CD4-positive, CD25-positive, alpha-beta regulatory T cell (primary cell): ENCODE results near the gene ZFR. TPM values are rescaled to one million over a fixed set of nuclear protein-coding genes. Genes with fewer than 3 reads are reported as not detected.
A peak's percentile ranks its signal among the peaks of the same experiment; 100 is the strongest.
"Not testable (repeated sequence)": the region's sequence is repeated elsewhere in the genome, so short reads cannot be mapped to it uniquely, and the experiment has no call there.

ENCODE experiments used
- ATAC-seq, 2 donors: fragments of 150-1000 bp; cut with Tn5 transposase; one replicate each; pipeline ENCODE4 v1.10.0; 2021; ENCODE audit warnings: low read depth in 2 of 2, moderate number of reproducible peaks in 2 of 2, moderate library complexity in 1 of 2
- DNase-seq, 3 donors: peaks; one replicate each; pipeline versions ENCODE4 v3.0.0 to v3.0.0-alpha.2; 2012 to 2022; ENCODE audit warnings: mixed read lengths in 1 of 3
- H3K27ac ChIP-seq: one replicate; pipeline ENCODE4 v1.7.0; 2013; ENCODE audit warnings: mild to moderate bottlenecking, low read length; ENCODE audit not compliant: insufficient read depth, poor library complexity, severe bottlenecking
- H3K27me3 ChIP-seq: one replicate; pipeline ENCODE4 v1.7.0; 2013; ENCODE audit warnings: low read length; ENCODE audit not compliant: control insufficient read depth, insufficient read depth
- H3K36me3 ChIP-seq: one replicate; pipeline ENCODE4 v1.7.0; 2013; ENCODE audit warnings: mild to moderate bottlenecking, low read length, moderate library complexity; ENCODE audit not compliant: control insufficient read depth, insufficient read depth
- H3K4me1 ChIP-seq: 2 replicates; pipeline ENCODE4 v1.7.0; 2013; ENCODE audit warnings: mild to moderate bottlenecking, low read length; ENCODE audit not compliant: insufficient read depth, control insufficient read depth, poor library complexity, severe bottlenecking
- H3K4me3 ChIP-seq: one replicate; pipeline ENCODE4 v1.7.0; 2013; ENCODE audit warnings: low read depth, mild to moderate bottlenecking, low read length, moderate library complexity
- H3K9me3 ChIP-seq, 2 experiments: 1 replicate in 1 of 2; 2 replicates in 1 of 2; pipeline ENCODE4 v1.7.0; 2013; ENCODE audit warnings: low read length in 2 of 2, mild to moderate bottlenecking in 1 of 2, moderate library complexity in 1 of 2; ENCODE audit not compliant: control insufficient read depth in 2 of 2
- H3K27ac Mint-ChIP-seq, 3 donors: one replicate each; pipeline ENCODE4 v1.8.0; 2020 to 2022; ENCODE audit warnings: mild to moderate bottlenecking in 3 of 3, mixed read lengths in 3 of 3, moderate library complexity in 2 of 3
- H3K27me3 Mint-ChIP-seq: one replicate; pipeline ENCODE4 v1.8.0; 2022; ENCODE audit warnings: mild to moderate bottlenecking, mixed read lengths
- H3K36me3 Mint-ChIP-seq: one replicate; pipeline ENCODE4 v1.8.0; 2020; ENCODE audit warnings: mixed read lengths
- H3K4me1 Mint-ChIP-seq, 4 donors: one replicate each; pipeline ENCODE4 v1.8.0; 2020 to 2022; ENCODE audit warnings: mixed read lengths in 4 of 4, mild to moderate bottlenecking in 1 of 4
- H3K4me3 Mint-ChIP-seq, 4 donors: one replicate each; pipeline ENCODE4 v1.8.0; 2020 to 2022; ENCODE audit warnings: mild to moderate bottlenecking in 4 of 4, mixed read lengths in 4 of 4, moderate library complexity in 3 of 4
- H3K9me3 Mint-ChIP-seq, 7 donors: one replicate each; pipeline ENCODE4 v1.8.0; 2020 to 2022; ENCODE audit warnings: mixed read lengths in 7 of 7, mild to moderate bottlenecking in 3 of 7, moderate library complexity in 2 of 7
- polyA plus RNA-seq, 4 donors: library from polyadenylated mRNA; unstranded; fragments of 300-500 nt; fragmentation: Illumina TruSeq; gene quantifications; one replicate each; pipeline ENCODE4 v1.2.3, GENCODE V29; 2021
- total RNA-seq: library from RNA; stranded (reverse); gene quantifications from one replicate; pipeline ENCODE4 v1.2.3, GENCODE V29; 2022

Gene ZFR
- total and polyA plus RNA-seq, 5 donors from 2014 or later = 63.6 to 84.8 (median 74.2) TPM

DNA sequence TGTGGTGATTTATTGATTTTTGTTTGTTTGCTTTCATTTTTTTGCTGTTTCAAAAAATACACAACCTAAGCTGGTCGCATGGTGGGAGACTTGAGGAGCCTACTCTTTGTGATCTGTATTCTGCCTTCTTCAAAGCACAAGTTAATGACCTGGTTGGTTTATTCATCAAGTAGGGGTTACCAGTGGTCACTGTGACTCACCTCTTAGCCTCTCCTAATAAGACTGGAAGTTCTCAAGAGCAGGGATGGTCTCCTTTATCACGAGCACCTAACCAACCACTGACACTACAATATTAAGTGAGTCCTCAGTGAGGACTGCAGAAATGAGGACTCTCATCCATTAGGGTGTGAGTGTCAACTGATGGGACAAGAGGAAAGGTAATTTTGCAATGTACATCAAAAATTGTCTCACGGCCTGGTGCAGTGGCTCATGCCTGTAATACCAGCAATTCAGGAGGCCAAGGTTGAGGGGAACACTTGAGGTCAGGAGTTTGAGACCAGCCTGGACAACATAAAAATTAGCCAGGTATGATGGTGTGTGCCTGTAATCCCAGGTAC is 118.2 kb downstream of the ZFR start:
- peaks cover 4% of the 10 kb centered on the region for H3K36me3 Mint-ChIP-seq
- H3K27me3 Mint-ChIP-seq = peaks cover 6% of the 10 kb centered on the region
- H3K4me3 ChIP-seq = no peak overlapping the region
- peaks cover 6 to 8% of the 10 kb centered on the region in 2 experiments for H3K9me3 ChIP-seq
- ATAC-seq = no peak
- peaks cover 0 to 6% (median 3%) of the 10 kb centered on the region in 7 donors for H3K9me3 Mint-ChIP-seq
- H3K4me1 ChIP-seq = no peaks in the 10 kb centered on the region
- no peaks in the 10 kb centered on the region for H3K27me3 ChIP-seq
- H3K27ac ChIP-seq = no peak overlapping the region
- H3K4me3 Mint-ChIP-seq = no peak overlapping the region
- H3K27ac Mint-ChIP-seq = no peak overlapping the region
- no peaks in the 10 kb centered on the region for H3K36me3 ChIP-seq
- peaks cover 0 to 3% (median 0%) of the 10 kb centered on the region in 4 donors for H3K4me1 Mint-ChIP-seq
- no peak for DNase-seq

DNA sequence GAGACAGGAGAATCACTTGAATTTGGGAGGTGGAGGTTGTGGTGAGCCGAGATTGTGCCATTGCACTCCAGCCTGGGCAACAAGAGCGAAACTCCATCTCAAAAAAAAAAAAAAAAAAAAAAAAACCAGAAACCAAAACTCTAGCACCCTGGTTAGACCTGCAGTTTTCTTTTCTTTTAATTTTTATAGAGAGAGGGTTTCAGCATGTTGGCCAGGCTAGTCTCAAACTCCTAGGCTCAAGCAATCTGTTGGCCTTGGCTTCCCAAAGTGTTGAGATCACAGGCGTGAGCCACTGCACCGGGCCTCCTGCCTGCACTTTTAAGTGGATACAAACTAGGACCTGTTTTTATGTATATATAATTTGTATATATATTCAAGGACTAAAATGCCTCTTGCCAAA is 118.9 kb downstream of the ZFR start:
- Histone ChIP-seq H3K4me3 (no peak overlapping the region), H3K36me3 (no peaks in the 10 kb centered on the region), H3K4me1 (no peaks in the 10 kb centered on the region), H3K27ac (no peak overlapping the region), H3K27me3 (no peaks in the 10 kb centered on the region), H3K9me3 (peaks cover 6 to 8% of the 10 kb centered on the region in 2 experiments)
- ATAC-seq (no peak), DNase-seq (no peak)
- Mint-ChIP-seq H3K27ac (no peak overlapping the region), H3K27me3 (peaks cover 2% of the 10 kb centered on the region), H3K4me3 (no peak overlapping the region), H3K9me3 (peaks cover 0 to 6% (median 2%) of the 10 kb centered on the region in 7 donors), H3K36me3 (peaks cover 4% of the 10 kb centered on the region), H3K4me1 (peaks cover 0 to 3% (median 0%) of the 10 kb centered on the region in 4 donors)

DNA sequence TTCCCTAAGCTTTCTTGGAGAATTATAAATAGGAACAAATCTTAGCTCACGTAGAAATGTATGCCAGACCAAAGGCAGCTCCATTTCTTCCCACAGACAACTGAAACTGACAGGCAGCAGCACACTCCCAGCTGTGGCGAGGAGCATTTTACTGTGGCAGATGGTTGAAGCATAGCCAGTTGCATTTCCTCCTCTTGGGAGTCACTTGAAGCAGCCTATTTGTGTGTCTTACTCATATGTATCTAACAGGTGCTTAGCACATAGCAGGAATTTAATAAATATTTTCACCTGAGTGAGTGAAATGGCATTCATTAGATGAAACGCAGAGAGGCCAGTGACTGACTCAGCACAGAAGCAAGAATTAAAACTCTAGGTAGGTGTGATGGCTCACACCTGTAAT is 119.5 kb downstream of the ZFR start:
- Mint-ChIP-seq H3K4me3 (no peak overlapping the region), H3K9me3 (peaks cover 0 to 6% (median 2%) of the 10 kb centered on the region in 7 donors)
- H3K27ac ChIP-seq = no peak overlapping the region

DNA sequence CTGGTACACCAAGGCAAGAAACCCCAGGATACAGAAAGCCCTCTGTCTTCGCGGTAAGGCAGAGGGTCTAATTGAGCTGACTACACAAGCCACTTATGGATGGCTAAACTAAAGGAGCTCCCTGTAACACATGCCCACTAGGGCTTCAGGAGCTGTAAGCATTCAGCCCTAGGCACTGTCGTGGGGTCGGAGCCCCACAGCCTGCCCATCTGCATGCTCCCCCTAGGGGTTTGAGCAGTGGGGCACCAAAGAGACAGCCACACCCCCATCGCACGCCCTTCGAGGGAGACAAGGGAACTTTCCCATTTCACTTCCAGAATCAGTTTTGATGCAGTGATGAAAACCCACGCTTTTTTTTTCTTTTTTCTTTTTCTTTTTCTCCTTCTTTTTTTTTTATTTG is 120.8 kb downstream of the ZFR start:
- peaks cover 4% of the 10 kb centered on the region for H3K36me3 Mint-ChIP-seq
- Histone ChIP-seq H3K4me3 (no peak overlapping the region), H3K4me1 (no peaks in the 10 kb centered on the region), H3K9me3 (peaks cover 6 to 8% of the 10 kb centered on the region in 2 experiments), H3K36me3 (no peaks in the 10 kb centered on the region), H3K27me3 (no peaks in the 10 kb centered on the region), H3K27ac (no peak overlapping the region)
- DNase-seq = no peak
- H3K27ac Mint-ChIP-seq = no peak overlapping the region
- H3K9me3 Mint-ChIP-seq = peaks cover 0 to 6% (median 2%) of the 10 kb centered on the region in 7 donors
- H3K27me3 Mint-ChIP-seq = no peaks in the 10 kb centered on the region
- H3K4me3 Mint-ChIP-seq = no peak overlapping the region
- H3K4me1 Mint-ChIP-seq = peaks cover 0 to 3% (median 0%) of the 10 kb centered on the region in 4 donors
- ATAC-seq = no peak

More for the DNA sequence above, 119.5 kb downstream of the ZFR start:
- Histone ChIP-seq H3K36me3 (no peaks in the 10 kb centered on the region), H3K9me3 (peaks cover 6 to 8% of the 10 kb centered on the region in 2 experiments), H3K4me1 (no peaks in the 10 kb centered on the region), H3K27me3 (no peaks in the 10 kb centered on the region), H3K4me3 (no peak overlapping the region)
- DNase-seq = no peak
- no peaks in the 10 kb centered on the region for H3K27me3 Mint-ChIP-seq
- no peak overlapping the region for H3K27ac Mint-ChIP-seq
- peaks cover 4% of the 10 kb centered on the region for H3K36me3 Mint-ChIP-seq
- no peak for ATAC-seq
- H3K4me1 Mint-ChIP-seq = peaks cover 0 to 3% (median 0%) of the 10 kb centered on the region in 4 donors

DNA sequence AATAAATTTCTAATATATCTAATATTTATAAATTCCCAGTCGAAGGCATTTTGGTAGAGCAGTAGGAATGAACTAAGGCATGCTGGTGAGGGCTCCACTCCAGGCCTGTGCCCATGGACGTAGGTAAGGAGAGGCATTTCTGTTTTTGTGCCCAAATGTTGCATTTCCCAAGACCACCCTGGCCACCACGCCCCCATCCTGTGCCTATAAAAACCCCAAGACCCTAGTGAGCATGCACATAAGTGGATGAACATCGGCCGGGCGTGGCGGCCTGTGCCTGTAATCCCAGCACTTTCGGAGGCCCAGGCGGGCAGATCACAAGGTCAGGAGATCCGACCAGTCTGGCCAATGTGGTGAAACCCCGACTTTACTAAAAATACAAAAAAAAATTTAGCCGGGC is 121.7 kb downstream of the ZFR start:
- peaks cover 0 to 6% (median 2%) of the 10 kb centered on the region in 7 donors for H3K9me3 Mint-ChIP-seq
- H3K4me1 Mint-ChIP-seq = peaks cover 0 to 3% (median 0%) of the 10 kb centered on the region in 4 donors
- Histone ChIP-seq H3K4me1 (no peaks in the 10 kb centered on the region), H3K9me3 (peaks cover 6 to 8% of the 10 kb centered on the region in 2 experiments), H3K36me3 (no peaks in the 10 kb centered on the region), H3K27ac (no peak overlapping the region), H3K4me3 (no peak overlapping the region), H3K27me3 (no peaks in the 10 kb centered on the region)
- H3K4me3 Mint-ChIP-seq = no peak overlapping the region
- no peaks in the 10 kb centered on the region for H3K27me3 Mint-ChIP-seq
- ATAC-seq (no peak), DNase-seq (no peak)
- peaks cover 4% of the 10 kb centered on the region for H3K36me3 Mint-ChIP-seq
- H3K27ac Mint-ChIP-seq = peak overlapping the region in 1 of 3 donors; percentile 14

DNA sequence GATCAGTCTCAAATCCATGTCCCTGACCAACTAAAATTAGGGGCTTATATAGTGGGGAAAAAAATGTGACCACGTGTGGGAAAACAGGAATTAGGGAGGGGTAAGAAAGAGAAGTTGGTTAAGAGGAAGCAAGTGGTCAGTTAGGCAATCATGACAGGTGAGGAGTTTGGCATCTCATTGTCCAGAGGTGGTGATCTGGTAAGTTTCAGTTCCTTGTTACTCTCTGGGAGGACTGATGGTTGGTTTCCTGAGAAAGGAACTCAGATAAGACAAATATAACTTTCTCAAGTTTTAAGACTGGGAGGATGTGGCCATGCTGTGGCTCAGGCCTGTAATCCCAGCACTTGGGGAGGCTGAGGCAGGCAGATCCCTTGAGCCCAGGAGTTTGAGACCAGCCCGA is 122.8 kb downstream of the ZFR start:
- H3K36me3 Mint-ChIP-seq, H3K4me3 ChIP-seq, H3K27ac Mint-ChIP-seq, H3K9me3 Mint-ChIP-seq, DNase-seq, ATAC-seq, H3K27me3 ChIP-seq, H3K9me3 ChIP-seq, H3K4me1 ChIP-seq, H3K36me3 ChIP-seq, H3K27me3 Mint-ChIP-seq, H3K27ac ChIP-seq, H3K4me1 Mint-ChIP-seq: not testable (repeated sequence)
- peak overlapping the region in 1 of 4 donors; percentile 13 for H3K4me3 Mint-ChIP-seq

DNA sequence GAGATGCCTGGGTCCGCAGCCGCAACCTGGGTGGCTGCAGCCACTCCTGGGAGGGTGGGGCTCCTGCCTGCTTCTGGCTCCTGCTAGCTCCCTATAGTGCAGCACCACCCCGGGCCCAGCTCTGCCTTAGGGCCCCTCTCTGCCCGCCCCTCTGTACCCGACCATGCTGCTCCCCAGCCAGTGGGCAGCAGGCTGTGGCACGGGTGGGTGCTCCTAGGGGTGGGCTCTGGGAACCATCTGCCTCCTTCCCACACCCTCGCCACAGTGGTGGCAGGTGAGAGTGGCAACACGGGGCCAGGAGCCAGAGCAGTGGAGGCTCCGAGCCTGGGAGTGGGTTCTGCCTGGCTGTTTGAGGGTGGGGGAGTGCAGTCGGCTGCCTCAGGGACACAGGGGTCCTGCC is 124.0 kb downstream of the ZFR start:
- no peaks in the 10 kb centered on the region for H3K27me3 ChIP-seq
- no peaks in the 10 kb centered on the region for H3K4me1 ChIP-seq
- Mint-ChIP-seq H3K27ac (no peak overlapping the region), H3K9me3 (peaks cover 0 to 6% (median 2%) of the 10 kb centered on the region in 7 donors), H3K27me3 (no peaks in the 10 kb centered on the region), H3K4me3 (no peak overlapping the region), H3K4me1 (peaks cover 0 to 5% (median 0%) of the 10 kb centered on the region in 4 donors), H3K36me3 (peaks cover 4% of the 10 kb centered on the region)
- DNase-seq (no peak), ATAC-seq (no peak)
- H3K9me3 ChIP-seq = peaks cover 6 to 8% of the 10 kb centered on the region in 2 experiments
- H3K27ac ChIP-seq = no peak overlapping the region
- H3K36me3 ChIP-seq = no peaks in the 10 kb centered on the region
- H3K4me3 ChIP-seq = no peak overlapping the region

DNA sequence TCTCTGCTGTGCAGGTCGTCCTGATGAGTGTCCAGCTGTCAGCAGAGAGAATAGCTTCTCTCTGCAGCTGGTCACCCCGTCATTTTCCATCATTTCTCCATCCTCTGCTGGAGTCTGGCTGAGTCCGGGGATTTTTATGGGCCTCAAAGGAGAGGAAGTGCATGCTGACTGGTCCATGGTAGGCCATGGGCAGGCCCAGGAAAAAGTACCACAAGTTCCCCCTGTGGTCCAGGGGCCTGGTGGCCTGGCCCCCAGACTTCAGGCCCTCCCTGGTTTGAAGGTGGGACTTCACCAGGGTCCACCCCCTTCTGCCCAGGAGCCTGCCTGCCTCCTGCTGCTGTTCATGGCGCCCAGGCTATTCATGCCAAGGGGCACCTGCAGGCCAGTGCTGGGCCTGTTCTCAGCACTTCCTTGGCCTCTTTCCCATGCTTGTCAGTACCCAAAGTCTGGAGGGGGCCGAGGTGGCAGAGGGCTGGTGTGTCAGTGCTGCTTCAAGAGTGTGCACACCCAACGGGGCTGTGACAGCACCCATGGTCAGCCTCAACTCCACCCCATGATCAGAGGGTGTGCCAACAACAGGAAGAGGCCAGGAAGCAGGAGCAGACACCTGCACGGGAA is 124.5 kb downstream of the ZFR start:
- Histone ChIP-seq H3K27me3 (no peaks in the 10 kb centered on the region), H3K36me3 (no peaks in the 10 kb centered on the region), H3K4me1 (no peaks in the 10 kb centered on the region), H3K27ac (no peak overlapping the region), H3K4me3 (no peak overlapping the region), H3K9me3 (peaks cover 6 to 8% of the 10 kb centered on the region in 2 experiments)
- H3K36me3 Mint-ChIP-seq = peaks cover 4% of the 10 kb centered on the region
- peaks cover 0 to 6% (median 2%) of the 10 kb centered on the region in 7 donors for H3K9me3 Mint-ChIP-seq
- peaks cover 0 to 5% (median 0%) of the 10 kb centered on the region in 4 donors for H3K4me1 Mint-ChIP-seq
- no peak overlapping the region for H3K27ac Mint-ChIP-seq
- no peaks in the 10 kb centered on the region for H3K27me3 Mint-ChIP-seq
- no peak for DNase-seq
- no peak for ATAC-seq
- no peak overlapping the region for H3K4me3 Mint-ChIP-seq
